Thyroid gland (tissue), 4 donors: Measurements from ENCODE around the gene RNF32.
"Not testable (repeated sequence)": the region's sequence is repeated elsewhere in the genome, so short reads cannot be mapped to it uniquely, and the experiment has no call there.

ENCODE experiments used
- CTCF ChIP-seq, 6 experiments: fragments of 200-600 bp in 3 of 6; fragments of 450-650 bp in 3 of 6; sonication (generic) in 3 of 6; IDR thresholded peaks; one replicate each; pipeline ENCODE4 v1.5.1; 2016 to 2019; ENCODE audit warnings: antibody characterized with exemption in 6 of 6, mild to moderate bottlenecking in 2 of 6, inconsistent platforms in 1 of 6, moderate library complexity in 1 of 6
- POLR2A ChIP-seq, 2 donors: fragments of 450-650 bp; IDR thresholded peaks; one replicate each; pipeline ENCODE4 v1.6.1; 2017; ENCODE audit warnings: antibody characterized with exemption in 2 of 2, mild to moderate bottlenecking in 2 of 2, moderate library complexity in 1 of 2

- not testable (repeated sequence) for TF ChIP-seq CTCF, POLR2A (IDR thresholded peaks at IDR 0.05)
Measured at GRCh38 chr7:156637093-156637492, 3.5 kb upstream of the RNF32 start.
